Measurements from ENCODE around the gene SENP8. TPM values are rescaled to one million over a fixed set of nuclear protein-coding genes. Genes with fewer than 3 reads are reported as not detected.

Gene SENP8
- total RNA-seq, 4 donors from 2014 or later: 0.75 to 2.3 (median 1.9) TPM

GRCh38 chr15:72082176-72082575, 36.0 kb upstream of the SENP8 start:
- no peak for TF ChIP-seq CTCF (IDR thresholded peaks at IDR 0.05; ENCODE audit: low read depth)

GRCh38 chr15:72086010-72086697, 32.0 kb upstream of the SENP8 start:
- no peak for TF ChIP-seq CTCF (IDR thresholded peaks at IDR 0.05; ENCODE audit: low read depth)

GRCh38 chr15:72086920-72087648, 31.1 kb upstream of the SENP8 start:
- no peak for TF ChIP-seq CTCF (IDR thresholded peaks at IDR 0.05; ENCODE audit: low read depth)

- TF ChIP-seq CTCF (IDR thresholded peaks at IDR 0.05; ENCODE audit: low read depth): no peak
Measured at GRCh38 chr15:72092006-72092405, 26.2 kb upstream of the SENP8 start.

GRCh38 chr15:72092691-72093090, 25.5 kb upstream of the SENP8 start:
- TF ChIP-seq CTCF (IDR thresholded peaks at IDR 0.05; ENCODE audit: low read depth): no peak

- no peak for TF ChIP-seq CTCF (IDR thresholded peaks at IDR 0.05; ENCODE audit: low read depth)
Measured at GRCh38 chr15:72096796-72097195, 21.4 kb upstream of the SENP8 start.

GRCh38 chr15:72098040-72098439, 20.2 kb upstream of the SENP8 start:
- TF ChIP-seq CTCF (IDR thresholded peaks at IDR 0.05; ENCODE audit: low read depth): no peak

Data from subcutaneous adipose tissue (tissue), 4 donors.